GM23338 (cell line): Measurements from ENCODE around the gene COL1A1. TPM values are rescaled to one million over a fixed set of nuclear protein-coding genes. Genes with fewer than 3 reads are reported as not detected.

Experiments used
- ATAC-seq: fragments of 200-7000 bp; cut with Tn5 transposase; 3 replicates; pipeline ENCODE4 v1.9.1; 2020
- DNase-seq: peaks from one replicate; pipeline ENCODE4 v3.0.0-alpha.2; 2015; ENCODE audit warnings: low spot score
- H2AFZ ChIP-seq: fragments of 200-600 bp; sonication (generic); 2 replicates; pipeline ENCODE4 v1.8.0; 2016; ENCODE audit warnings: antibody characterized with exemption, mild to moderate bottlenecking, moderate library complexity
- H3F3A ChIP-seq: fragments of 200-600 bp; sonication (generic); replicated peaks from 2 replicates; pipeline ENCODE4 v1.8.0; 2017; ENCODE audit warnings: antibody characterized with exemption, mixed run types, low read depth
- H3K27ac ChIP-seq: fragments of 200-600 bp; sonication (generic); 2 replicates; pipeline ENCODE4 v1.6.1; 2016; ENCODE audit warnings: low read depth
- H3K27me3 ChIP-seq: fragments of 200-600 bp; sonication (generic); 2 replicates; pipeline ENCODE4 v1.8.0; 2016; ENCODE audit warnings: mild to moderate bottlenecking, mixed run types, moderate library complexity; ENCODE audit not compliant: insufficient read depth
- H3K36me3 ChIP-seq: fragments of 200-600 bp; sonication (generic); 2 replicates; pipeline ENCODE4 v1.8.0; 2016; ENCODE audit warnings: mild to moderate bottlenecking; ENCODE audit not compliant: insufficient read depth
- H3K4me1 ChIP-seq: fragments of 200-600 bp; sonication (generic); 2 replicates; pipeline ENCODE4 v1.8.0; 2016; ENCODE audit warnings: mild to moderate bottlenecking, moderate library complexity; ENCODE audit not compliant: insufficient read depth
- H3K4me2 ChIP-seq: fragments of 200-600 bp; sonication (generic); 2 replicates; pipeline ENCODE4 v1.7.1; 2017; ENCODE audit warnings: mixed run types
- H3K4me3 ChIP-seq: fragments of 200-600 bp; sonication (generic); 2 replicates; pipeline ENCODE4 v1.6.1; 2016; ENCODE audit warnings: mixed run types
- H3K79me2 ChIP-seq: fragments of 200-600 bp; sonication (generic); replicated peaks from 2 replicates; pipeline ENCODE4 v1.8.0; 2017; ENCODE audit warnings: mild to moderate bottlenecking; ENCODE audit not compliant: insufficient read depth
- H3K9me2 ChIP-seq: fragments of 200-600 bp; sonication (generic); 2 replicates; pipeline ENCODE4 v1.8.0; 2017; ENCODE audit not compliant: insufficient read depth
- H4K20me1 ChIP-seq: fragments of 200-600 bp; sonication (generic); replicated peaks from 2 replicates; pipeline ENCODE4 v1.8.0; 2017; ENCODE audit warnings: mild to moderate bottlenecking; ENCODE audit not compliant: insufficient read depth
- H3K27ac Mint-ChIP-seq: 2 replicates; pipeline ENCODE4 v1.8.0; 2020; ENCODE audit warnings: inconsistent platforms, mild to moderate bottlenecking, moderate library complexity, mixed read lengths
- H3K27me3 Mint-ChIP-seq: 3 replicates; pipeline ENCODE4 v1.8.0; 2022; ENCODE audit warnings: low read depth, mild to moderate bottlenecking, moderate library complexity, mixed read lengths, inconsistent platforms; ENCODE audit not compliant: insufficient read depth, poor library complexity
- H3K36me3 Mint-ChIP-seq: 3 replicates; pipeline ENCODE4 v1.8.0; 2021; ENCODE audit warnings: low read depth, mild to moderate bottlenecking, inconsistent platforms, moderate library complexity, mixed read lengths
- H3K4me1 Mint-ChIP-seq: 3 replicates; pipeline ENCODE4 v1.8.0; 2020; ENCODE audit warnings: mild to moderate bottlenecking, inconsistent platforms, mixed read lengths
- H3K4me3 Mint-ChIP-seq: 3 replicates; pipeline ENCODE4 v1.8.0; 2021; ENCODE audit warnings: moderate library complexity, mild to moderate bottlenecking, inconsistent platforms, mixed read lengths
- H3K9me3 Mint-ChIP-seq: 3 replicates; pipeline ENCODE4 v1.8.0; 2020; ENCODE audit warnings: moderate library complexity, mild to moderate bottlenecking, inconsistent platforms, mixed read lengths
- CREB1 ChIP-seq: fragments of 250-450 bp; sonication (Bioruptor Pico); IDR thresholded peaks from 2 replicates; pipeline ENCODE4 v1.5.0; 2020; ENCODE audit warnings: low read depth, mild to moderate bottlenecking, moderate library complexity
- CTCF ChIP-seq, 2 experiments: fragments of 200-600 bp in 1 of 2; sonication (generic) in 1 of 2; conservative IDR thresholded peaks; 2 replicates each; pipeline versions ENCODE4 v1.5.1 to v1.6.1; 2016 to 2017; ENCODE audit warnings: antibody characterized with exemption in 2 of 2, low read depth in 2 of 2, mild to moderate bottlenecking in 2 of 2, moderate library complexity in 1 of 2
- EZH2 ChIP-seq: fragments of 200-600 bp; sonication (generic); IDR thresholded peaks from one replicate; pipeline ENCODE4 v1.8.0; 2017; ENCODE audit warnings: antibody characterized with exemption, mild to moderate bottlenecking, low read depth; ENCODE audit not compliant: unreplicated experiment
- EZH2phosphoT487 ChIP-seq: fragments of 200-600 bp; sonication (generic); IDR thresholded peaks from one replicate; pipeline ENCODE4 v1.8.1; 2018; ENCODE audit warnings: antibody characterized with exemption; ENCODE audit not compliant: unreplicated experiment
- JUNB ChIP-seq: IDR thresholded peaks from one replicate; pipeline ENCODE4 v1.6.1; 2016; ENCODE audit warnings: antibody characterized with exemption; ENCODE audit not compliant: unreplicated experiment
- POLR2AphosphoS5 ChIP-seq: IDR thresholded peaks from 2 replicates; pipeline ENCODE4 v1.6.1; 2016; ENCODE audit warnings: antibody characterized with exemption, low read depth
- STAT1 ChIP-seq: IDR thresholded peaks from one replicate; pipeline ENCODE4 v1.6.1; 2016; ENCODE audit warnings: antibody characterized with exemption; ENCODE audit not compliant: unreplicated experiment
- ZNF114 ChIP-seq: fragments of 250-450 bp; sonication (Bioruptor Pico); IDR thresholded peaks from 2 replicates; pipeline ENCODE4 v1.5.0; 2020; ENCODE audit warnings: mild to moderate bottlenecking, moderate library complexity
- polyA plus RNA-seq: library from polyadenylated mRNA; unstranded; fragments of >200 nt; fragmentation: Nextera tagmentation; extraction: Ambion mirVana; gene quantifications from 2 replicates; pipeline ENCODE4 v1.2.1, GENCODE V29; 2016
- total RNA-seq: library from RNA; depleted of rRNA; stranded (reverse); fragments of >200 nt; shearing (Covaris generic); gene quantifications from 2 replicates; pipeline ENCODE4 v1.2.3, GENCODE V29; 2014
- TF ChIP-seq, protein P1 (sequence below): IDR thresholded peaks from one replicate; pipeline ENCODE4 v1.6.1; 2018; ENCODE audit warnings: antibody characterized with exemption; ENCODE audit not compliant: unreplicated experiment
- TF ChIP-seq, protein P2 (sequence below): IDR thresholded peaks from 2 replicates; pipeline ENCODE4 v1.6.1; 2016; ENCODE audit warnings: antibody characterized with exemption

COL1A1 gene
- total and polyA plus RNA-seq, 2 experiments from 2014 or later, result 21.2 to 34.3 TPM

DNA sequence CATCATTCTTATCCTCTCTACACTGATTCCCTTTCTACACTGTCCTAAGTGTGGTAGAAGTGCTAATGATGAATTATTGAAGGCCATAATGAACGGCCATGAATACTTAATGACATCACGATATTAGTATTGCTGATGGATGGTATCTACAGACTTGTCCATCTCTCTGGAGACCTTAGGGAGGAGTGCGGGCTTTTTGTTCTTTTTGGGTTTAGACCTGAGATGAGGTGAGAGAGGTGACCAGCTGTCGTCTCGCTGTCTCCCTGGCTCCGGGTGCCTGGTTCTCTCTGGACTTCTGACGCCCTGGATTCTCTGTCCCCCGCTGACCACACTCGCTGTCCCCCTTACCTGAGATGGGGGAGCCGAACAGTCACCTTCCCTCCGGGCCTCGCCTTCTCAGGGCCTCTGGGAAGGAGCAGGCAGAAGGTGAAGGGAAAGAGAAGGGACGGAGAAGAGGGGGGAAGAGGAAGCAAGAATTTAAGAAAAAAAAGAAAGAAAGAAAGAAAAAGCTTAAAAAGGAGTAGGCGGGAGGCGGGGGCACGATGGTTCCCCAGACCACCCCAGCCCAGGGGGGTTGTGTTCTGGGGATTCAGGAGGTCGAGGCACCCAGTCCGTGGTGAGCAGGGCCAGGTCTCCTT lies 18.5 kb downstream of the COL1A1 start (continued):
- TF ChIP-seq CTCF (conservative IDR thresholded peaks at IDR 0.05; ENCODE audit: low read depth in 2 of 2) (no peak), ZNF114 (CRISPR knock-in tag) (no peak), JUNB (no peak), EZH2 (no peak), CREB1 (no peak), EZH2phosphoT487 (no peak), STAT1 (no peak)
- TF ChIP-seq, protein P1, sequence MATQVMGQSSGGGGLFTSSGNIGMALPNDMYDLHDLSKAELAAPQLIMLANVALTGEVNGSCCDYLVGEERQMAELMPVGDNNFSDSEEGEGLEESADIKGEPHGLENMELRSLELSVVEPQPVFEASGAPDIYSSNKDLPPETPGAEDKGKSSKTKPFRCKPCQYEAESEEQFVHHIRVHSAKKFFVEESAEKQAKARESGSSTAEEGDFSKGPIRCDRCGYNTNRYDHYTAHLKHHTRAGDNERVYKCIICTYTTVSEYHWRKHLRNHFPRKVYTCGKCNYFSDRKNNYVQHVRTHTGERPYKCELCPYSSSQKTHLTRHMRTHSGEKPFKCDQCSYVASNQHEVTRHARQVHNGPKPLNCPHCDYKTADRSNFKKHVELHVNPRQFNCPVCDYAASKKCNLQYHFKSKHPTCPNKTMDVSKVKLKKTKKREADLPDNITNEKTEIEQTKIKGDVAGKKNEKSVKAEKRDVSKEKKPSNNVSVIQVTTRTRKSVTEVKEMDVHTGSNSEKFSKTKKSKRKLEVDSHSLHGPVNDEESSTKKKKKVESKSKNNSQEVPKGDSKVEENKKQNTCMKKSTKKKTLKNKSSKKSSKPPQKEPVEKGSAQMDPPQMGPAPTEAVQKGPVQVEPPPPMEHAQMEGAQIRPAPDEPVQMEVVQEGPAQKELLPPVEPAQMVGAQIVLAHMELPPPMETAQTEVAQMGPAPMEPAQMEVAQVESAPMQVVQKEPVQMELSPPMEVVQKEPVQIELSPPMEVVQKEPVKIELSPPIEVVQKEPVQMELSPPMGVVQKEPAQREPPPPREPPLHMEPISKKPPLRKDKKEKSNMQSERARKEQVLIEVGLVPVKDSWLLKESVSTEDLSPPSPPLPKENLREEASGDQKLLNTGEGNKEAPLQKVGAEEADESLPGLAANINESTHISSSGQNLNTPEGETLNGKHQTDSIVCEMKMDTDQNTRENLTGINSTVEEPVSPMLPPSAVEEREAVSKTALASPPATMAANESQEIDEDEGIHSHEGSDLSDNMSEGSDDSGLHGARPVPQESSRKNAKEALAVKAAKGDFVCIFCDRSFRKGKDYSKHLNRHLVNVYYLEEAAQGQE, result no peak
- TF ChIP-seq, protein P2, sequence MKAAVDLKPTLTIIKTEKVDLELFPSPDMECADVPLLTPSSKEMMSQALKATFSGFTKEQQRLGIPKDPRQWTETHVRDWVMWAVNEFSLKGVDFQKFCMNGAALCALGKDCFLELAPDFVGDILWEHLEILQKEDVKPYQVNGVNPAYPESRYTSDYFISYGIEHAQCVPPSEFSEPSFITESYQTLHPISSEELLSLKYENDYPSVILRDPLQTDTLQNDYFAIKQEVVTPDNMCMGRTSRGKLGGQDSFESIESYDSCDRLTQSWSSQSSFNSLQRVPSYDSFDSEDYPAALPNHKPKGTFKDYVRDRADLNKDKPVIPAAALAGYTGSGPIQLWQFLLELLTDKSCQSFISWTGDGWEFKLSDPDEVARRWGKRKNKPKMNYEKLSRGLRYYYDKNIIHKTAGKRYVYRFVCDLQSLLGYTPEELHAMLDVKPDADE, result no peak

DNA sequence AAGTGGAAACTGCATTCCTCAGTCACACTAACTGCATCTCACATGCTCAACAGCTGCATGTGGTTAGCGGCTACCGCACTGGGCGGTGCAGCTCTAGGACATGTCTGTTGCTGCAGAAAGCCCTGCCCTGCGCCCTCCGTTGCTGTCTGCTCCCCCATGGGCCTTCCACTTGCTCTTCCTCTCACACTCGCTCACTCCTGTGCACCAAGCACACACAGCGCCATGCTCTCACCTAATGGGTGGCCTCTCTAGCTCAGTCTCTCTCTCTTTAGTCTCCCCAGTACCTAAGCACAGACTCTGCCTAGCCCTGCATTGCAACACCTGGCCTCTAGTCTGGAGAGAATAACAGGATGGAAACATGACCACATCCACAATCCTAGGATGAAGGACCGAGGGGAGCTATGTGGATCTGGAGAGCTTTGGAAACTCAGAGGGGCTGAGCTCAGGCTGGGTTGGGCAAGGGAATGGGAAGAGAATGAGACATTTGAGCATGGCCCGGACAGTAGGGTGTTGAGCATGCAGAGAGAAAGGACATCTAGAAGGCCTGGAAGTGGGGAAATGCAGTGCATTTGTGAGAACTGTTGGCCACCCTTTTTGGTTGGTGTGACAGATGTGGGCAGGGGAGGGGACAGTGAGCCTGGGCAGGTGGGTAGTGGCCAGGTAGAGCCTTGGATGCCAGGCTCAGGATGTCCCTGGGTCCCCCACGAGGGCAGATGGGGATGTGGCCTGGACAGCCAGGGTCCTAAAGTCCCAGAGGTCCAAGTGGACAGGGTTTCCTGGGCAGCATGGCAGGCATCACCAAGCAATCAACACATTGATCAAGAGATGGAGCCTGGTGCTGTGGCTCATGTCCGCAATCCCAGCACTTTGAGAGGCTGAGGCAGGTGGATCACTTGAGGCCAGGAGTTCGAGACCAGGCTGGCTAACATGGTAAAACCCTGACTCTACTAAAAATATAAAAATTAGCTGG lies 19.6 kb downstream of the COL1A1 start:
- DNase-seq, result no peak
- H3K27ac ChIP-seq, result no peak overlapping the region
- H3K4me3 ChIP-seq, result no peak overlapping the region
- TF ChIP-seq POLR2AphosphoS5 (no peak), ZNF114 (CRISPR knock-in tag) (no peak)
- Mint-ChIP-seq H3K36me3 (peaks cover 15% of the 10 kb centered on the region), H3K27me3 (peaks cover 22% of the 10 kb centered on the region), H3K9me3 (no peaks in the 10 kb centered on the region), H3K27ac (peak overlapping the region; percentile 49; the same call in 1 of the 2 replicates), H3K4me1 (peaks cover 47% of the 10 kb centered on the region), H3K4me3 (no peak overlapping the region)
- H3K4me1 ChIP-seq, result peaks cover 38% of the 10 kb centered on the region
- H2AFZ ChIP-seq, result no peak overlapping the region
- 0 out of 2 replicates have a peak, but pooled peaks cover 8% of the 10 kb centered on the region for H3F3A ChIP-seq
- ATAC-seq, result no peak; the same call in 2 of the 3 replicates
- no peaks in the 10 kb centered on the region for H3K79me2 ChIP-seq
- H3K27me3 ChIP-seq, result no peaks in the 10 kb centered on the region
- H4K20me1 ChIP-seq, result no peaks in the 10 kb centered on the region
- H3K9me2 ChIP-seq, result no peaks in the 10 kb centered on the region
- no peaks in the 10 kb centered on the region for H3K36me3 ChIP-seq
- H3K4me2 ChIP-seq, result no peak overlapping the region
